K562 (cell line): ENCODE results near the gene DENND1A. TPM values are rescaled to one million over a fixed set of nuclear protein-coding genes. Genes with fewer than 3 reads are reported as not detected.

Experiments
- DLX4 ChIP-seq: fragments of 250-450 bp; sonication (Bioruptor Pico); IDR thresholded peaks from 2 replicates; pipeline ENCODE4 v1.6.1; 2021; ENCODE audit warnings: mild to moderate bottlenecking
- ELF4 ChIP-seq: fragments of 450-650 bp; formaldehyde crosslinking; IDR thresholded peaks from 2 replicates; pipeline ENCODE4 v1.4.0; 2022; ENCODE audit warnings: missing genetic modification characterization
- MGA ChIP-seq: fragments of 450-650 bp; IDR thresholded peaks from 2 replicates; pipeline ENCODE4 v1.6.1; 2016; ENCODE audit warnings: mild to moderate bottlenecking, moderate library complexity
- MNT ChIP-seq, 2 experiments: fragments of 450-650 bp; conservative IDR thresholded peaks; 2 replicates each; pipeline ENCODE4 v1.6.1; 2017; ENCODE audit warnings: mild to moderate bottlenecking in 2 of 2, moderate library complexity in 2 of 2
- SAFB2 ChIP-seq: fragments of 200-400 bp; formaldehyde crosslinking; IDR thresholded peaks from 2 replicates; pipeline ENCODE4 v1.6.1; 2018; ENCODE audit warnings: borderline replicate concordance, low read length, low read depth, moderate library complexity; ENCODE audit not compliant: severe bottlenecking
- SMARCA4 ChIP-seq: fragments of 450-650 bp; IDR thresholded peaks from 2 replicates; pipeline ENCODE4 v1.6.1; 2016
- TCF7L2 ChIP-seq: fragments of 150-350 bp; IDR thresholded peaks from 2 replicates; pipeline ENCODE4 v1.6.1; 2016; ENCODE audit warnings: low read depth, mild to moderate bottlenecking, low read length, moderate library complexity
- ZBTB5 ChIP-seq: fragments of 450-650 bp; IDR thresholded peaks from 2 replicates; pipeline ENCODE4 v1.6.1; 2017; ENCODE audit warnings: antibody characterized with exemption
- ZNF217 ChIP-seq: sonication (generic); formaldehyde crosslinking; IDR thresholded peaks from 2 replicates; pipeline ENCODE4 v1.8.0; 2022; ENCODE audit warnings: mild to moderate bottlenecking, missing genetic modification reagents
- ZNF324 ChIP-seq: fragments of 250-450 bp; sonication (Bioruptor Pico); IDR thresholded peaks from 2 replicates; pipeline ENCODE4 v1.4.0; 2020; ENCODE audit warnings: mild to moderate bottlenecking
- polyA plus RNA-seq, 8 experiments: library from polyadenylated mRNA; depleted of rRNA in 4 of 8; stranded (reverse) in 5 of 8; unstranded in 3 of 8; fragments of >200 nt; fragmentation: Nextera tagmentation in 2 of 8; fragmentation: Illumina TruSeq in 1 of 8; extraction: Ambion mirVana in 2 of 8; extraction: Trizol in 1 of 8; gene quantifications; 2 replicates each; pipeline versions ENCODE4 v1.2.1 to v1.2.3, GENCODE V29; 2011 to 2014; ENCODE audit warnings: inconsistent platforms in 1 of 8, missing spikeins in 1 of 8
- total RNA-seq, 7 experiments: library from RNA; depleted of rRNA in 6 of 7; stranded (reverse); fragments of >200 nt in 6 of 7; fragmentation: Illumina TruSeq in 2 of 7; extraction: Trizol in 2 of 7; gene quantifications; 2 replicates each; pipeline versions ENCODE4 v1.2.1 to v1.2.3, GENCODE V29; 2011 to 2021; ENCODE audit warnings: low replicate concordance in 1 of 7

The DENND1A gene
- total and polyA plus RNA-seq, 9 of the 15 experiments (the other 6 are each of a cell fraction or from before 2014, with no cell fraction given): 7.6 to 29.5 (median 15.7) TPM

- peak; percentile 60 for TF ChIP-seq MGA
- TF ChIP-seq DLX4 (CRISPR knock-in tag): no peak
- 0 out of 4 replicates have a peak, but pooled peaks of 1 of the 2 experiments have one; percentile 34 for TF ChIP-seq MNT (conservative IDR thresholded peaks at IDR 0.05)
- peak; percentile 33; the same call in 1 of the 2 replicates for TF ChIP-seq SMARCA4
- TF ChIP-seq SAFB2: no peak
- no peak for TF ChIP-seq ZNF324 (CRISPR knock-in tag)
- TF ChIP-seq ZNF217: no peak
- no peak for TF ChIP-seq ELF4
- no peak for TF ChIP-seq ZBTB5
- no peak for TF ChIP-seq TCF7L2
Measured at GRCh38 chr9:123339666-123340510, 590.0 kb downstream of the DENND1A start (continued).
